HL-60/S4 treated with retinoic acid at 250 ng/mL for 4 days and 3 days (cell line): ENCODE results near the gene MUC12.
"Not testable (repeated sequence)": the region's sequence is repeated elsewhere in the genome, so short reads cannot be mapped to it uniquely, and the experiment has no call there.

ENCODE experiments used
- in situ Hi-C: fragments of 300-500 bp; cut with MboI; formaldehyde crosslinking; loops from 2 replicates; pipeline ENCODE4 v1.7.0; 2022; ENCODE audit warnings: low sequenced_read_pairs

Gene MUC12

GRCh38 chr7:100959894-100960293 is 9.5 kb upstream of the MUC12 start:
- in situ Hi-C loops, result no loop called here

GRCh38 chr7:100962537-100962936 is 6.8 kb upstream of the MUC12 start:
- in situ Hi-C loops, result no loop called here

GRCh38 chr7:100963386-100963785 is 6.0 kb upstream of the MUC12 start:
- in situ Hi-C loops, result no loop called here

- in situ Hi-C loops, result no loop called here
These were observed 5.5 kb upstream of the MUC12 start for GRCh38 chr7:100963874-100964273.

- in situ Hi-C loops, result no loop called here
These were observed 4.7 kb upstream of the MUC12 start for GRCh38 chr7:100964630-100965029.

GRCh38 chr7:100965045-100965722 is 4.2 kb upstream of the MUC12 start:
- in situ Hi-C loops, result no loop called here

GRCh38 chr7:100965723-100966541 is 3.4 kb upstream of the MUC12 start:
- in situ Hi-C loops, result no loop called here

GRCh38 chr7:100966542-100967291 is 2.6 kb upstream of the MUC12 start:
- in situ Hi-C loops, result no loop called here

- in situ Hi-C loops, result no loop called here
These were observed 2.0 kb upstream of the MUC12 start for GRCh38 chr7:100967292-100967863.

- in situ Hi-C loops, result no loop called here
These were observed 1.3 kb upstream of the MUC12 start for GRCh38 chr7:100968031-100968430.

- in situ Hi-C loops, result no loop called here
These were observed 715 bp upstream of the MUC12 start for GRCh38 chr7:100968650-100969049.

GRCh38 chr7:100971111-100972001 is 2.0 kb downstream of the MUC12 start:
- in situ Hi-C loops, result no loop called here

- in situ Hi-C loops, result no loop called here
These were observed 2.6 kb downstream of the MUC12 start for GRCh38 chr7:100972002-100972347.

- in situ Hi-C loops, result no loop called here
These were observed 4.7 kb downstream of the MUC12 start for GRCh38 chr7:100974021-100974420.

- in situ Hi-C loops, result no loop called here
These were observed 6.0 kb downstream of the MUC12 start for GRCh38 chr7:100975371-100975821.

- in situ Hi-C loops, result no loop called here
These were observed 8.9 kb downstream of the MUC12 start for GRCh38 chr7:100978300-100978699.

- in situ Hi-C loops, result no loop called here
These were observed 14.3 kb downstream of the MUC12 start for GRCh38 chr7:100983451-100984187.

- in situ Hi-C loops, result not testable (repeated sequence)
These were observed 15.0 kb downstream of the MUC12 start for GRCh38 chr7:100984241-100984918.
